SJCRH30 (cell line): ENCODE results near the gene HTT. TPM values are rescaled to one million over a fixed set of nuclear protein-coding genes. Genes with fewer than 3 reads are reported as not detected.
"Not testable (repeated sequence)": the region's sequence is repeated elsewhere in the genome, so short reads cannot be mapped to it uniquely, and the experiment has no call there.

Experiments
- DNase-seq, 2 experiments: peaks; one replicate each; pipeline ENCODE4 v3.0.0-alpha.2; 2015 to 2020
- H3K27ac ChIP-seq: fragments of 250-450 bp; sonication (Bioruptor Pico); 2 replicates; pipeline ENCODE4 v1.5.1; 2020; ENCODE audit warnings: mild to moderate bottlenecking, moderate library complexity
- H3K27me3 ChIP-seq: fragments of 250-450 bp; sonication (Bioruptor Pico); 2 replicates; pipeline ENCODE4 v1.5.1; 2020; ENCODE audit warnings: mild to moderate bottlenecking, moderate library complexity
- H3K36me3 ChIP-seq: fragments of 250-450 bp; sonication (Bioruptor Pico); 2 replicates; pipeline ENCODE4 v1.5.1; 2020; ENCODE audit warnings: mild to moderate bottlenecking, moderate library complexity
- H3K4me1 ChIP-seq: fragments of 250-450 bp; sonication (Bioruptor Pico); 2 replicates; pipeline ENCODE4 v1.5.1; 2020; ENCODE audit warnings: mild to moderate bottlenecking, moderate library complexity
- H3K4me3 ChIP-seq: fragments of 250-450 bp; sonication (Bioruptor Pico); 2 replicates; pipeline ENCODE4 v1.5.1; 2020; ENCODE audit warnings: mild to moderate bottlenecking, moderate library complexity
- H3K9me3 ChIP-seq: fragments of 250-450 bp; sonication (Bioruptor Pico); replicated peaks from 2 replicates; pipeline ENCODE4 v1.5.1; 2020; ENCODE audit warnings: mild to moderate bottlenecking, moderate library complexity
- total RNA-seq: library from RNA; depleted of rRNA; stranded (reverse); fragments of >200 nt; shearing (Covaris generic); gene quantifications from 2 replicates; pipeline ENCODE4 v1.2.3, GENCODE V29; 2014

HTT gene
- total RNA-seq, 1 experiment from 2014 or later, result 30.7 TPM

GRCh38 chr4:3041192-3042142, 33.0 kb upstream of the HTT start:
- H3K27ac ChIP-seq, result no peak overlapping the region

GRCh38 chr4:3042226-3042625, 32.3 kb upstream of the HTT start:
- peak overlapping the region; percentile 42 for H3K4me3 ChIP-seq
- no peaks in the 10 kb centered on the region for H3K27me3 ChIP-seq
- H3K9me3 ChIP-seq, result no peaks in the 10 kb centered on the region
- H3K36me3 ChIP-seq, result no peaks in the 10 kb centered on the region
- no peak overlapping the region for H3K27ac ChIP-seq
- peaks cover 14% of the 10 kb centered on the region for H3K4me1 ChIP-seq
- DNase-seq, result no peak

More at GRCh38 chr4:3041192-3042142, 33.0 kb upstream of the HTT start:
- H3K4me1 ChIP-seq, result peaks cover 14% of the 10 kb centered on the region
- peaks cover 7% of the 10 kb centered on the region; the same call in 1 of the 2 replicates for H3K27me3 ChIP-seq
- no peaks in the 10 kb centered on the region for H3K36me3 ChIP-seq
- peak overlapping the region; percentile 42 for H3K4me3 ChIP-seq
- H3K9me3 ChIP-seq, result no peaks in the 10 kb centered on the region
- DNase-seq, result peak; percentile 88 to 91

- no peak overlapping the region for H3K27ac ChIP-seq
- H3K9me3 ChIP-seq, result no peaks in the 10 kb centered on the region
- no peak for DNase-seq
- no peak overlapping the region for H3K4me3 ChIP-seq
- H3K4me1 ChIP-seq, result peaks cover 6% of the 10 kb centered on the region; the same call in 1 of the 2 replicates
- H3K27me3 ChIP-seq, result no peaks in the 10 kb centered on the region
- H3K36me3 ChIP-seq, result no peaks in the 10 kb centered on the region
Observed at GRCh38 chr4:3043282-3044020, 31.0 kb upstream of the HTT start.

- Histone ChIP-seq H3K4me3 (no peak overlapping the region), H3K9me3 (no peaks in the 10 kb centered on the region), H3K27ac (no peak overlapping the region), H3K36me3 (no peaks in the 10 kb centered on the region), H3K4me1 (peaks cover 6% of the 10 kb centered on the region; the same call in 1 of the 2 replicates), H3K27me3 (no peaks in the 10 kb centered on the region)
- DNase-seq, result peak; percentile 50 to 62
Observed at GRCh38 chr4:3044870-3045819, 29.3 kb upstream of the HTT start.

GRCh38 chr4:3046162-3046561, 28.3 kb upstream of the HTT start:
- Histone ChIP-seq H3K27me3 (0 out of 2 replicates have a peak, but pooled peaks cover 3% of the 10 kb centered on the region), H3K36me3 (no peaks in the 10 kb centered on the region), H3K4me3 (no peak overlapping the region), H3K9me3 (no peaks in the 10 kb centered on the region), H3K27ac (no peak overlapping the region), H3K4me1 (peaks cover 6% of the 10 kb centered on the region; the same call in 1 of the 2 replicates)
- no peak for DNase-seq

GRCh38 chr4:3046623-3047022, 27.9 kb upstream of the HTT start:
- no peaks in the 10 kb centered on the region for H3K36me3 ChIP-seq
- no peak overlapping the region for H3K4me3 ChIP-seq
- no peak for DNase-seq
- H3K27me3 ChIP-seq, result 0 out of 2 replicates have a peak, but pooled peaks cover 3% of the 10 kb centered on the region
- no peaks in the 10 kb centered on the region for H3K9me3 ChIP-seq
- peaks cover 6% of the 10 kb centered on the region; the same call in 1 of the 2 replicates for H3K4me1 ChIP-seq
- no peak overlapping the region for H3K27ac ChIP-seq

- peak; percentile 70 to 86 for DNase-seq
- Histone ChIP-seq H3K4me1 (peaks cover 6% of the 10 kb centered on the region; the same call in 1 of the 2 replicates), H3K27ac (no peak overlapping the region), H3K36me3 (no peaks in the 10 kb centered on the region), H3K27me3 (0 out of 2 replicates have a peak, but pooled peaks cover 3% of the 10 kb centered on the region), H3K4me3 (no peak overlapping the region), H3K9me3 (no peaks in the 10 kb centered on the region)
Observed at GRCh38 chr4:3047464-3048286, 26.8 kb upstream of the HTT start.

GRCh38 chr4:3051141-3051897, 23.2 kb upstream of the HTT start:
- H3K27ac ChIP-seq, H3K27me3 ChIP-seq, H3K4me1 ChIP-seq, DNase-seq, H3K4me3 ChIP-seq, H3K36me3 ChIP-seq: not testable (repeated sequence)
- peaks cover 24% of the 10 kb centered on the region for H3K9me3 ChIP-seq

- no peak for DNase-seq
Observed at GRCh38 chr4:3054169-3054759, 20.2 kb upstream of the HTT start.

GRCh38 chr4:3059943-3060342, 14.5 kb upstream of the HTT start:
- Histone ChIP-seq H3K27ac (no peak overlapping the region), H3K9me3 (peaks cover 14% of the 10 kb centered on the region), H3K4me1 (no peaks in the 10 kb centered on the region), H3K36me3 (no peaks in the 10 kb centered on the region), H3K27me3 (no peaks in the 10 kb centered on the region), H3K4me3 (no peak overlapping the region)
- no peak for DNase-seq

More at GRCh38 chr4:3054169-3054759, 20.2 kb upstream of the HTT start:
- Histone ChIP-seq H3K4me3 (no peak overlapping the region), H3K36me3 (no peaks in the 10 kb centered on the region), H3K4me1 (no peaks in the 10 kb centered on the region), H3K9me3 (peaks cover 27% of the 10 kb centered on the region), H3K27me3 (0 out of 2 replicates have a peak, but pooled peaks cover 3% of the 10 kb centered on the region), H3K27ac (no peak overlapping the region)

- H3K36me3 ChIP-seq, result no peaks in the 10 kb centered on the region
- no peak overlapping the region for H3K4me3 ChIP-seq
- no peaks in the 10 kb centered on the region for H3K4me1 ChIP-seq
- H3K9me3 ChIP-seq, result peaks cover 7% of the 10 kb centered on the region
- H3K27me3 ChIP-seq, result no peaks in the 10 kb centered on the region
- no peak for DNase-seq
- no peak overlapping the region for H3K27ac ChIP-seq
Observed at GRCh38 chr4:3060946-3061345, 13.5 kb upstream of the HTT start.

GRCh38 chr4:3062471-3062870, 12.0 kb upstream of the HTT start:
- Histone ChIP-seq H3K36me3 (no peaks in the 10 kb centered on the region), H3K27ac (no peak overlapping the region), H3K4me1 (no peaks in the 10 kb centered on the region), H3K9me3 (no peaks in the 10 kb centered on the region; the same call in 1 of the 2 replicates), H3K27me3 (no peaks in the 10 kb centered on the region), H3K4me3 (no peak overlapping the region)
- peak; percentile 32 to 35 for DNase-seq
